CD4-positive, alpha-beta memory T cell (primary cell): ENCODE results near the gene SLITRK3. TPM values are rescaled to one million over a fixed set of nuclear protein-coding genes. Genes with fewer than 3 reads are reported as not detected.

Experiments used
- CTCF ChIA-PET: fragments of 350-600 bp; sonication (Branson Sonifier 250); formaldehyde crosslinking; loops from one replicate; lab custom pipeline; 2021; ENCODE audit warnings: inconsistent platforms; ENCODE audit not compliant: partially characterized antibody; lab: Charles Lee
- POLR2A ChIA-PET: fragments of 350-600 bp; sonication (Branson Sonifier 250); formaldehyde crosslinking; loops from one replicate; lab custom pipeline; 2021; ENCODE audit not compliant: partially characterized antibody; lab: Charles Lee
- DNase-seq, 5 donors: peaks; one replicate each; pipeline versions ENCODE4 v3.0.0 to v3.0.0-alpha.2; 2020 to 2022; ENCODE audit warnings: mixed read lengths in 1 of 5
- H3K27ac ChIP-seq: one replicate; pipeline ENCODE4 v1.7.0; 2013; ENCODE audit warnings: low read depth, low read length
- H3K27me3 ChIP-seq: 2 replicates; pipeline ENCODE4 v1.7.0; 2013; ENCODE audit warnings: mild to moderate bottlenecking, low read length, moderate library complexity; ENCODE audit not compliant: insufficient read depth
- H3K36me3 ChIP-seq: 2 replicates; pipeline ENCODE4 v1.7.0; 2013; ENCODE audit warnings: mild to moderate bottlenecking, low read length, moderate library complexity; ENCODE audit not compliant: insufficient read depth
- H3K4me1 ChIP-seq: 2 replicates; pipeline ENCODE4 v1.7.0; 2013; ENCODE audit warnings: mild to moderate bottlenecking, low read length, moderate library complexity; ENCODE audit not compliant: insufficient read depth
- H3K4me3 ChIP-seq, 2 donors: one replicate each; pipeline ENCODE4 v1.7.0; 2013; ENCODE audit warnings: low read length in 2 of 2, mild to moderate bottlenecking in 1 of 2
- H3K9me3 ChIP-seq, 2 donors: one replicate each; pipeline ENCODE4 v1.7.0; 2013; ENCODE audit warnings: low read length in 2 of 2, control low read depth in 1 of 2; ENCODE audit not compliant: control insufficient read depth in 1 of 2
- H3K27ac Mint-ChIP-seq, 7 donors: one replicate each; pipeline ENCODE4 v1.8.0; 2020 to 2021; ENCODE audit warnings: mixed read lengths in 7 of 7, mild to moderate bottlenecking in 6 of 7, inconsistent platforms in 3 of 7, moderate library complexity in 3 of 7
- H3K27me3 Mint-ChIP-seq, 2 donors: one replicate each; pipeline ENCODE4 v1.8.0; 2020 to 2021; ENCODE audit warnings: mixed read lengths in 2 of 2
- H3K36me3 Mint-ChIP-seq, 2 donors: one replicate each; pipeline ENCODE4 v1.8.0; 2020 to 2021; ENCODE audit warnings: mixed read lengths in 2 of 2, inconsistent platforms in 1 of 2, mild to moderate bottlenecking in 1 of 2
- H3K4me1 Mint-ChIP-seq, 4 donors: one replicate each; pipeline ENCODE4 v1.8.0; 2020 to 2021; ENCODE audit warnings: mixed read lengths in 4 of 4, mild to moderate bottlenecking in 1 of 4
- H3K4me3 Mint-ChIP-seq, 8 donors: one replicate each; pipeline ENCODE4 v1.8.0; 2020 to 2021; ENCODE audit warnings: mixed read lengths in 8 of 8, mild to moderate bottlenecking in 7 of 8, moderate library complexity in 6 of 8, inconsistent platforms in 3 of 8
- H3K9me3 Mint-ChIP-seq, 8 donors: one replicate each; pipeline ENCODE4 v1.8.0; 2020 to 2021; ENCODE audit warnings: mixed read lengths in 8 of 8, mild to moderate bottlenecking in 5 of 8, inconsistent platforms in 3 of 8, moderate library complexity in 1 of 8
- intact Hi-C: fragments of 100-400 bp; cut with micrococcal nuclease; formaldehyde crosslinking; loops from one replicate; pipeline ENCODE4 v1.15.1; 2023
- polyA plus RNA-seq, 2 donors: library from polyadenylated mRNA; unstranded; fragments of 300-500 nt; fragmentation: Illumina TruSeq; gene quantifications; one replicate each; pipeline ENCODE4 v1.2.3, GENCODE V29; 2021
- total RNA-seq, 2 experiments: library from RNA; stranded (reverse); gene quantifications; one replicate each; pipeline ENCODE4 v1.2.3, GENCODE V29; 2021

SLITRK3 gene
- total RNA-seq (not detected), polyA plus RNA-seq (not detected)

DNA sequence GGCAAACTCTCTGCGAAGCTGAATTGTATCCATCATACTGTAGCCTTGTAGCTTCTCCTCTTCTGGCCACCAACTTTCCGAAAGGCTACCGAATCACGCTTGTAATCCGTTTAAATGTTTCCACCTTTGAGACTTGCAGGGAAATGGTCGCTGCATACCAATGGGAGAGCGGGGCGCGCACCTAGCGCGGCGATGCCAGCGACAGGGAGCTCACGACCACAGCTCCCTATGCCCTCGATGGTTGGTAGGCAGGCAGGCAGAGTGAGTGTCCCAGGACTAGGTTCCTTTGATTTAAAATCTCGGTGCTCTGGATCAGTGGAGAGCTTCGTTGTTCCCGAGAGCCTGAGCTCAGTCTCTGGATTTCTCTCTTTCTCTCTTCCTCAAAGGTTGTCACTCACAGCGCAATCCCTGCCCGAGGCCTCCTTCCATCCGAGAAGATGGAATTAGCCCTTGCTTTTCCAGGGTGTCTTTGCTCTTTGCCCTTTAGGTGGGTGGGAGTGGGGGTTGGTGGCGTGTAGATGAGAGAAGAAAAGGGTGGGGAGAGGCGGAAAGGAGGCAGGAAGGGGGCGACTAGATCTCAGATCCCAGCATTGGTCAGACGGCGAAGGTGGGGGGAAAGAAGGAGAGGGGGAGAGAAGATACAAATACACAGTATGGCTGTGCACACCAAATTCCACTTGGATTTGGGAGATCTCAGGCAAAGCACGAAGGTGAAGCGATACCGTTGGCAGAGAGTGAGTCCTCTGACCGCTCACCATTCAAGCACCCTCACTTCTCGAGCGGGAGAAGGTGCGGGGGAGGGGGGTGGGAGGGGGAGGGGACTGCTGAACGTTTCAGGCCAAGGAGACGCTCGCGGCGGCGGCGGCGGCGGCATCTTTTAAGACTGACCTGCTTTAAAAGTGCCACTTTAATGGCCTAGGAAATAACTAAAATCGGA lies at the start of gene SLITRK3:
TSS of gene SLITRK3 (minus strand) at position 745 of the 937 bp plus-strand sequence. CDS start 5,554 bp downstream, outside the sequence.
- Mint-ChIP-seq H3K9me3 (peaks cover 0 to 16% (median 4%) of the 10 kb centered on the region in 8 donors), H3K27ac (peak within 1 kb of the TSS in 1 of 7 donors; percentile 19), H3K4me3 (peak within 1 kb of the TSS; percentile 60 to 83 (median 72)), H3K36me3 (no peaks in the 10 kb centered on the region), H3K27me3 (peaks cover 31 to 35% of the 10 kb centered on the region in 2 donors), H3K4me1 (peaks cover 17 to 28% (median 20%) of the 10 kb centered on the region in 4 donors)
- intact Hi-C loops, result no loop called here
- POLR2A ChIA-PET, result no interaction called here
- Histone ChIP-seq H3K4me1 (no peaks in the 10 kb centered on the region), H3K36me3 (no peaks in the 10 kb centered on the region), H3K4me3 (no peak within 1 kb of the TSS), H3K9me3 (no peaks in the 10 kb centered on the region), H3K27me3 (peaks cover 7% of the 10 kb centered on the region), H3K27ac (no peak within 1 kb of the TSS)
- no peak for DNase-seq
- CTCF ChIA-PET, result no interaction called here

- Histone ChIP-seq H3K9me3 (no peaks in the 10 kb centered on the region), H3K36me3 (no peaks in the 10 kb centered on the region), H3K4me1 (no peaks in the 10 kb centered on the region), H3K4me3 (no peak overlapping the region), H3K27me3 (no peaks in the 10 kb centered on the region), H3K27ac (no peak overlapping the region)
- H3K27ac Mint-ChIP-seq, result no peak overlapping the region
- intact Hi-C loops, result no loop called here
- no peak for DNase-seq
- H3K9me3 Mint-ChIP-seq, result peaks cover 0 to 9% (median 3%) of the 10 kb centered on the region in 8 donors
- no peak overlapping the region for H3K4me3 Mint-ChIP-seq
- no peaks in the 10 kb centered on the region for H3K4me1 Mint-ChIP-seq
- H3K27me3 Mint-ChIP-seq, result no peaks in the 10 kb centered on the region
- H3K36me3 Mint-ChIP-seq, result no peaks in the 10 kb centered on the region
- POLR2A ChIA-PET, result no interaction called here
- CTCF ChIA-PET, result no interaction called here
Observed at GRCh38 chr3:165243597-165243996, 47.4 kb upstream of the SLITRK3 start.

DNA sequence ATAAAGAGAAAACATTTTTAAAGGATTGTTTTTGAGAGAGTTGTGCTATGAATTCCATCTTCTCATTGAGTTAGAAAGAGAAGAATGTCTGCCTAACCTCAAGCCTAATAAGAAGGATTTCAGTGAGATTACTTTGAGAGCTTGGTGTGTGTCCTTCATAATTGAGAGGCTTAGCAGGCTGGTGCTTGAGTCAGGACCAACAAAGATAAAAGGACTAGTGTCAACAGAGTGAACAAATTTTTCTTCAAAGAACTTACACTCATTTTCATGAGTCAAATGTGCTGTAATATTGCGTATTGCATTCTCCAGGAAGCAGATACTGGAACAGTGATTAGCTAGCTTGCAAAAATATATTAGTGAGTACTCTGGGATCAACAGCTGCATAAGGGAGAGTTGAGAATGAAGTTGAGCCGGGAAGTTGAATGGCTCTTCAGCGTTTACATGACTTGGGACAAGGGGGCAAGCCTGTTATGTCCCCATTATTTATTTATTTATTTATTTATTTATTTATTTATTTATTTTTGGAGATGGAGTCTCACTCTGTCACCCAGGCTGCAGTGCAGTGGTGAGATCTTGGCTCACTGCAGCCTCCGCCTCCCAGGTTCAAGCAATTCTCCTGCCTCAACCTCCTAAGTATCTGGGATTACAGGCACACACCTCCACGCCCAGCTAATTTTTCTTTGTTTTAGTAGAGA lies 37.5 kb upstream of the SLITRK3 start:
- Mint-ChIP-seq H3K36me3 (no peaks in the 10 kb centered on the region), H3K27me3 (no peaks in the 10 kb centered on the region), H3K27ac (no peak overlapping the region), H3K9me3 (peaks cover 0 to 5% (median under 1%) of the 10 kb centered on the region in 8 donors), H3K4me1 (no peaks in the 10 kb centered on the region), H3K4me3 (no peak overlapping the region)
- CTCF ChIA-PET, result no interaction called here
- POLR2A ChIA-PET, result no interaction called here
- Histone ChIP-seq H3K9me3 (no peaks in the 10 kb centered on the region), H3K4me3 (no peak overlapping the region), H3K27me3 (no peaks in the 10 kb centered on the region), H3K4me1 (no peaks in the 10 kb centered on the region), H3K27ac (no peak overlapping the region), H3K36me3 (no peaks in the 10 kb centered on the region)
- no peak for DNase-seq
- intact Hi-C loops, result no loop called here

DNA sequence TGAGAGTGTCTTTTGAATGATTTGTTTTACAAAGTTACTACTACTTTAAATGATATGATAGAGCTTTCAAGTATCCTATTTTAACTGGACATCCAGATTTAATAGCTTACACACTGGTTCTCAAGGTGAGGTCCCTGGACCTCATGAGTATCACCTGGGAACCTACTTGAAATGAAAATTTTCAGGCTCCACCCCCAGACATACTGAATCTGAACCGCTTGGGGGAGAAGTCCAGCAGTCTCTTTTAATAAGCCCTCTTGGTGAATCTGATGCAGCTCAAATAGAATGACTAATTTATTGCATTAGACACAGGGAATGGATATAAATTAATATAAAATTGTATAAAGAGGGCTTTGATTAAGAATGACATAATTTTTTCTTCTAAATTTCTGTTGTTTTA lies 29.4 kb upstream of the SLITRK3 start:
- no peaks in the 10 kb centered on the region for H3K9me3 ChIP-seq
- intact Hi-C loops, result no loop called here
- no peak for DNase-seq
- POLR2A ChIA-PET, result no interaction called here
- no peak overlapping the region for H3K4me3 Mint-ChIP-seq
- CTCF ChIA-PET, result no interaction called here
- no peaks in the 10 kb centered on the region for H3K36me3 ChIP-seq
- H3K9me3 Mint-ChIP-seq, result peaks cover 0 to 2% (median 0%) of the 10 kb centered on the region in 8 donors
- H3K36me3 Mint-ChIP-seq, result no peaks in the 10 kb centered on the region
- H3K27me3 ChIP-seq, result no peaks in the 10 kb centered on the region
- H3K27ac ChIP-seq, result no peak overlapping the region
- H3K4me1 Mint-ChIP-seq, result no peaks in the 10 kb centered on the region
- no peak overlapping the region for H3K4me3 ChIP-seq
- no peaks in the 10 kb centered on the region for H3K4me1 ChIP-seq
- H3K27me3 Mint-ChIP-seq, result no peaks in the 10 kb centered on the region
- no peak overlapping the region for H3K27ac Mint-ChIP-seq

- no peaks in the 10 kb centered on the region for H3K9me3 ChIP-seq
- Mint-ChIP-seq H3K4me1 (no peaks in the 10 kb centered on the region), H3K27me3 (no peaks in the 10 kb centered on the region), H3K36me3 (no peaks in the 10 kb centered on the region), H3K4me3 (no peak overlapping the region), H3K27ac (no peak overlapping the region), H3K9me3 (peaks cover 0 to 2% (median 0%) of the 10 kb centered on the region in 8 donors)
- POLR2A ChIA-PET, result no interaction called here
- CTCF ChIA-PET, result no interaction called here
- no peaks in the 10 kb centered on the region for H3K27me3 ChIP-seq
- no peaks in the 10 kb centered on the region for H3K4me1 ChIP-seq
- no peaks in the 10 kb centered on the region for H3K36me3 ChIP-seq
- H3K27ac ChIP-seq, result no peak overlapping the region
- intact Hi-C loops, result no loop called here
- H3K4me3 ChIP-seq, result no peak overlapping the region
- no peak for DNase-seq
Observed at GRCh38 chr3:165217739-165218138, 21.6 kb upstream of the SLITRK3 start.

- H3K4me1 Mint-ChIP-seq, result no peaks in the 10 kb centered on the region
- Histone ChIP-seq H3K4me3 (no peak overlapping the region), H3K27ac (no peak overlapping the region), H3K9me3 (no peaks in the 10 kb centered on the region), H3K36me3 (no peaks in the 10 kb centered on the region), H3K27me3 (no peaks in the 10 kb centered on the region), H3K4me1 (no peaks in the 10 kb centered on the region)
- ChIA-PET POLR2A (no interaction called here), CTCF (no interaction called here)
- no peaks in the 10 kb centered on the region for H3K36me3 Mint-ChIP-seq
- intact Hi-C loops, result no loop called here
- no peak for DNase-seq
- H3K27me3 Mint-ChIP-seq, result no peaks in the 10 kb centered on the region
- H3K27ac Mint-ChIP-seq, result no peak overlapping the region
- no peak overlapping the region for H3K4me3 Mint-ChIP-seq
- no peaks in the 10 kb centered on the region for H3K9me3 Mint-ChIP-seq
Observed at GRCh38 chr3:165212580-165212979, 16.4 kb upstream of the SLITRK3 start.

- Histone ChIP-seq H3K4me3 (no peak overlapping the region), H3K27ac (no peak overlapping the region), H3K9me3 (no peaks in the 10 kb centered on the region), H3K27me3 (no peaks in the 10 kb centered on the region), H3K4me1 (peaks cover 3% of the 10 kb centered on the region), H3K36me3 (no peaks in the 10 kb centered on the region)
- DNase-seq, result no peak
- H3K4me1 Mint-ChIP-seq, result peaks cover 0 to 2% (median 1%) of the 10 kb centered on the region in 4 donors
- no peaks in the 10 kb centered on the region for H3K36me3 Mint-ChIP-seq
- no peak overlapping the region for H3K27ac Mint-ChIP-seq
- H3K4me3 Mint-ChIP-seq, result no peak overlapping the region
- H3K27me3 Mint-ChIP-seq, result no peaks in the 10 kb centered on the region
- ChIA-PET POLR2A (no interaction called here), CTCF (no interaction called here)
- intact Hi-C loops, result no loop called here
- H3K9me3 Mint-ChIP-seq, result no peaks in the 10 kb centered on the region
Observed at GRCh38 chr3:165211721-165212120, 15.5 kb upstream of the SLITRK3 start.
